ENCODE results near the gene SNRPD3.
A peak's percentile ranks its signal among the peaks of the same experiment; 100 is the strongest.

The SNRPD3 gene

GRCh38 chr22:24563246-24563645, 7.4 kb downstream of the SNRPD3 start:
- Histone ChIP-seq H3K4me2 (ENCODE audit: low read depth, low read length, poor library complexity, severe bottlenecking) (peak overlapping the region; percentile 68), H3K27me3 (ENCODE audit: insufficient read depth, low read length, poor library complexity, severe bottlenecking) (no peaks in the 10 kb centered on the region), H3F3A (ENCODE audit: low read depth) (no peaks in the 10 kb centered on the region), H3K9me2 (replicated peaks; ENCODE audit: low read depth, low read length) (no peaks in the 10 kb centered on the region), H3K36me3 (ENCODE audit: insufficient read depth, low read length) (peaks cover 76% of the 10 kb centered on the region; the same call in 1 of the 2 replicates), H3K4me3 (ENCODE audit: low read length, poor library complexity, severe bottlenecking) (peak overlapping the region; percentile 40), H3K79me2 (ENCODE audit: insufficient read depth, low read length) (peaks cover 96% of the 10 kb centered on the region), H2AFZ (ENCODE audit: low read length) (no peak overlapping the region), H3K9ac (ENCODE audit: low read depth, low read length, poor library complexity, severe bottlenecking) (peak overlapping the region; percentile 50), H4K20me1 (ENCODE audit: insufficient read depth, low read length, poor library complexity, severe bottlenecking) (peaks cover 84% of the 10 kb centered on the region), H3K9me3 (ENCODE audit: insufficient read depth, low read depth, low read length) (no peaks in the 10 kb centered on the region), H3K4me1 (ENCODE audit: insufficient read depth, low read length, poor library complexity, severe bottlenecking) (peaks cover 41% of the 10 kb centered on the region)
- no peak for TF ChIP-seq CTCF (conservative IDR thresholded peaks at IDR 0.05; ENCODE audit: low read length)
- TF ChIP-seq EZH2phosphoT487 (IDR thresholded peaks at IDR 0.05; ENCODE audit: borderline replicate concordance), result no peak

DNA sequence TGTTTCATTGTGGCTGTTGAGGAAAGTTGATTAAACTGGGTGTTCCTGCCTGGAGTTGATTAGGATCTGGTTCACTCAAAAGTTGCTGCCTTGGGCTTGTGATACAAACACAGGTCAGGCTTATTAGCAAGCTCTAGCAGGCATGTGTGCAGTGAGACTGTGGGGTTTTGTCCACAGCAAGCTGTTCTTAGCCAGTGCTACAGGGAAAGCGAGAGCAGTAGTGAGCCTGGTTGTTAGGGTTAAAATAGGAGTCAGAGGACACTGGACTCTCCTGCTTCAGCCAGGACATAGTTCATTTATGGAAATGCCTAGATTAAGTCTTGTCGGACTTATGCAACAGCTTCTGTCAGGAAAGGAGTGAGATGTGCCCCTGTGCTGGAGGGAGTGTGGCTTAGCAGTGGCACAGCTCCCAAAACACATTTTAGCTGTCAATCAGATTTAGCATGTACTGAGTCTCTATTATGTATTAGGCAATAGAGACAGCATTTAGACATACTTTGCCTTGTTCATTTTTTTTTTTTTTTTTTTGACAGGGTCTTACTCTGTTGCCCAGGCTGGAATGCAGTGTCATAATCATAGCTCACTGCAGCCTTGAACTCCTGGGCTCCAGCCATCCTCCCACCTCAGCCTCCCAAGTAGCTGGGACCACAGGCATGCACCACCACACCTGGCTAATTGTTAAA, 8.7 kb downstream of the SNRPD3 start:
- Histone ChIP-seq H4K20me1 (ENCODE audit: insufficient read depth, low read length, poor library complexity, severe bottlenecking) (peaks cover 77% of the 10 kb centered on the region), H3K4me3 (ENCODE audit: low read length, poor library complexity, severe bottlenecking) (no peak overlapping the region), H3K9ac (ENCODE audit: low read depth, low read length, poor library complexity, severe bottlenecking) (peak overlapping the region; percentile 50), H3K4me1 (ENCODE audit: insufficient read depth, low read length, poor library complexity, severe bottlenecking) (peaks cover 31% of the 10 kb centered on the region), H3K36me3 (ENCODE audit: insufficient read depth, low read length) (peaks cover 74% of the 10 kb centered on the region; the same call in 1 of the 2 replicates), H3K79me2 (ENCODE audit: insufficient read depth, low read length) (peaks cover 83% of the 10 kb centered on the region), H3K27me3 (ENCODE audit: insufficient read depth, low read length, poor library complexity, severe bottlenecking) (no peaks in the 10 kb centered on the region), H3F3A (ENCODE audit: low read depth) (no peaks in the 10 kb centered on the region), H2AFZ (ENCODE audit: low read length) (no peak overlapping the region), H3K4me2 (ENCODE audit: low read depth, low read length, poor library complexity, severe bottlenecking) (peak overlapping the region; percentile 68), H3K9me3 (ENCODE audit: insufficient read depth, low read depth, low read length) (no peaks in the 10 kb centered on the region), H3K9me2 (replicated peaks; ENCODE audit: low read depth, low read length) (no peaks in the 10 kb centered on the region)
- no peak for TF ChIP-seq EZH2phosphoT487 (IDR thresholded peaks at IDR 0.05; ENCODE audit: borderline replicate concordance)
- TF ChIP-seq CTCF (conservative IDR thresholded peaks at IDR 0.05; ENCODE audit: low read length), result no peak

DNA sequence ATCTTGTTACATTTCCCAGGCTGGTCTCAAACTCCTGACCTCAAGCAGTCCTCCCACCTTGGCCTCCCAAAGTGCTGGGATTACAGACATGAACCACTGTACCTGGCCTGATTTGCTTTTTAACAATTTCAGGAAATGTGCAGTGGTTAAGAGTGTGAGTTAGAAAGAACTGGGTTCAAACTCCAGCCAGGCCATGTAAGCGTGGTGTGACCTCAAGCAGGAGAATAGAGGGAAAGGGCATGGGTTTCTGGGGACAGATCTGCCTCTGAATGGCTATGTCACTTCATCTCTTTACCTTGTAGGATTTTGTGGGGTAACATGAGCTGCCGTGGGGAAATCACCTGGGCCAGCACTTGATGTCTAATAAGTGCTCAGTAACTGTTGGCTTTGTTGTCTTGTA, 9.3 kb downstream of the SNRPD3 start:
- TF ChIP-seq CTCF (conservative IDR thresholded peaks at IDR 0.05; ENCODE audit: low read length), result no peak
- TF ChIP-seq EZH2phosphoT487 (IDR thresholded peaks at IDR 0.05; ENCODE audit: borderline replicate concordance), result no peak
- H3K36me3 ChIP-seq (ENCODE audit: insufficient read depth, low read length), result peaks cover 76% of the 10 kb centered on the region; the same call in 1 of the 2 replicates

More for the DNA sequence above, 9.3 kb downstream of the SNRPD3 start:
- peaks cover 73% of the 10 kb centered on the region for H4K20me1 ChIP-seq (ENCODE audit: insufficient read depth, low read length, poor library complexity, severe bottlenecking)
- no peaks in the 10 kb centered on the region for H3F3A ChIP-seq (ENCODE audit: low read depth)
- peaks cover 82% of the 10 kb centered on the region for H3K79me2 ChIP-seq (ENCODE audit: insufficient read depth, low read length)
- H3K9ac ChIP-seq (ENCODE audit: low read depth, low read length, poor library complexity, severe bottlenecking), result no peak overlapping the region
- no peaks in the 10 kb centered on the region for H3K9me3 ChIP-seq (ENCODE audit: insufficient read depth, low read depth, low read length)
- no peak overlapping the region for H2AFZ ChIP-seq (ENCODE audit: low read length)
- H3K4me1 ChIP-seq (ENCODE audit: insufficient read depth, low read length, poor library complexity, severe bottlenecking), result peaks cover 28% of the 10 kb centered on the region
- H3K4me2 ChIP-seq (ENCODE audit: low read depth, low read length, poor library complexity, severe bottlenecking), result peak overlapping the region; percentile 68
- no peaks in the 10 kb centered on the region for H3K9me2 ChIP-seq (replicated peaks; ENCODE audit: low read depth, low read length)
- no peaks in the 10 kb centered on the region for H3K27me3 ChIP-seq (ENCODE audit: insufficient read depth, low read length, poor library complexity, severe bottlenecking)
- no peak overlapping the region for H3K4me3 ChIP-seq (ENCODE audit: low read length, poor library complexity, severe bottlenecking)

Measured in Loucy (cell line).